CD4-positive, alpha-beta T cell (primary cell): ENCODE measurements around the gene ZNF541. TPM values are rescaled to one million over a fixed set of nuclear protein-coding genes. Genes with fewer than 3 reads are reported as not detected.

ENCODE experiments used
- ATAC-seq: fragments of 200-7000 bp; cut with Tn5 transposase; one replicate; pipeline ENCODE4 v1.10.0; 2022; ENCODE audit warnings: mild to moderate bottlenecking; ENCODE audit not compliant: poor library complexity
- CTCF ChIA-PET: fragments of 350-600 bp; sonication (Branson Sonifier 250); formaldehyde crosslinking; loops from one replicate; lab custom pipeline; 2021; ENCODE audit warnings: antibody characterized with exemption, inconsistent platforms; lab: Charles Lee
- POLR2A ChIA-PET: fragments of 350-600 bp; sonication (Branson Sonifier 250); formaldehyde crosslinking; loops from one replicate; lab custom pipeline; 2021; ENCODE audit warnings: antibody characterized with exemption, inconsistent platforms; lab: Charles Lee
- DNase-seq, 14 experiments: peaks; one replicate each; pipeline ENCODE4 v3.0.0-alpha.2; 2013 to 2020; ENCODE audit warnings: mixed read lengths in 2 of 14
- H3K27ac ChIP-seq, 2 donors: one replicate each; pipeline versions ENCODE4 v1.5.1 to v1.7.0; 2013; ENCODE audit warnings: low read length in 2 of 2, low read depth in 1 of 2, mild to moderate bottlenecking in 1 of 2
- H3K27me3 ChIP-seq, 2 experiments: 1 replicate in 1 of 2; 2 replicates in 1 of 2; pipeline versions ENCODE4 v1.6.1 to v1.7.0; 2013; ENCODE audit warnings: low read length in 2 of 2, control low read depth in 1 of 2, mild to moderate bottlenecking in 1 of 2, moderate library complexity in 1 of 2; ENCODE audit not compliant: insufficient read depth in 2 of 2, control insufficient read depth in 1 of 2
- H3K36me3 ChIP-seq: one replicate; pipeline ENCODE4 v1.6.1; 2013; ENCODE audit warnings: low read length, control low read depth; ENCODE audit not compliant: insufficient read depth
- H3K4me1 ChIP-seq: one replicate; pipeline ENCODE4 v1.6.1; 2013; ENCODE audit warnings: low read length, control low read depth; ENCODE audit not compliant: insufficient read depth
- H3K4me3 ChIP-seq: one replicate; pipeline ENCODE4 v1.5.1; 2013; ENCODE audit warnings: mild to moderate bottlenecking, low read length, moderate library complexity
- H3K9me3 ChIP-seq, 2 experiments: 1 replicate in 1 of 2; 2 replicates in 1 of 2; pipeline versions ENCODE4 v1.6.1 to v1.7.0; 2013; ENCODE audit warnings: low read length in 2 of 2, mild to moderate bottlenecking in 2 of 2, control low read depth in 1 of 2, moderate library complexity in 1 of 2; ENCODE audit not compliant: control insufficient read depth in 1 of 2, insufficient read depth in 1 of 2
- H3K27ac Mint-ChIP-seq: one replicate; pipeline ENCODE4 v1.8.0; 2020; ENCODE audit warnings: mixed read lengths
- H3K27me3 Mint-ChIP-seq: one replicate; pipeline ENCODE4 v1.8.0; 2021; ENCODE audit warnings: mixed read lengths
- H3K36me3 Mint-ChIP-seq: one replicate; pipeline ENCODE4 v1.8.0; 2021; ENCODE audit warnings: low read depth, mixed read lengths
- H3K4me1 Mint-ChIP-seq: one replicate; pipeline ENCODE4 v1.8.0; 2021; ENCODE audit warnings: low read depth, mixed read lengths
- H3K4me3 Mint-ChIP-seq: one replicate; pipeline ENCODE4 v1.8.0; 2020; ENCODE audit warnings: mild to moderate bottlenecking, mixed read lengths
- H3K9me3 Mint-ChIP-seq: one replicate; pipeline ENCODE4 v1.8.0; 2020; ENCODE audit warnings: mixed read lengths
- CTCF ChIP-seq: fragments of 200-600 bp; IDR thresholded peaks from one replicate; pipeline ENCODE4 v1.8.0; 2022; ENCODE audit warnings: antibody characterized with exemption, mild to moderate bottlenecking
- intact Hi-C, 2 experiments: fragments of 100-400 bp; cut with DNase I in 1 of 2; cut with micrococcal nuclease in 1 of 2; formaldehyde crosslinking; loops; one replicate each; pipeline versions ENCODE4 v1.15.1 to v1.9.0; 2023 to 2025; cut with DNase I, micrococcal nuclease
- polyA plus RNA-seq, 2 donors: library from polyadenylated mRNA; unstranded; fragments of 120-200 nt; gene quantifications; one replicate each; pipeline ENCODE4 v1.2.1, GENCODE V29; 2013
- total RNA-seq, 174 experiments: library from RNA in 2 of 174; stranded (reverse) in 2 of 174; gene quantifications; one replicate each; pipeline ENCODE4 v1.2.3 and lab custom pipeline; 2021 to 2026

The ZNF541 gene
- total RNA-seq (under 1 TPM; 0.81 to 0.88 TPM), total RNA-seq (lab: John Stamatoyannopoulos, UW) (0.03 to 4.2 (median 0.90) reads per million in 172 experiments)
- 0.54 TPM for polyA plus RNA-seq (2013, experiment 1 of 2)
- 0.67 TPM for polyA plus RNA-seq (2013, experiment 2 of 2)

DNA sequence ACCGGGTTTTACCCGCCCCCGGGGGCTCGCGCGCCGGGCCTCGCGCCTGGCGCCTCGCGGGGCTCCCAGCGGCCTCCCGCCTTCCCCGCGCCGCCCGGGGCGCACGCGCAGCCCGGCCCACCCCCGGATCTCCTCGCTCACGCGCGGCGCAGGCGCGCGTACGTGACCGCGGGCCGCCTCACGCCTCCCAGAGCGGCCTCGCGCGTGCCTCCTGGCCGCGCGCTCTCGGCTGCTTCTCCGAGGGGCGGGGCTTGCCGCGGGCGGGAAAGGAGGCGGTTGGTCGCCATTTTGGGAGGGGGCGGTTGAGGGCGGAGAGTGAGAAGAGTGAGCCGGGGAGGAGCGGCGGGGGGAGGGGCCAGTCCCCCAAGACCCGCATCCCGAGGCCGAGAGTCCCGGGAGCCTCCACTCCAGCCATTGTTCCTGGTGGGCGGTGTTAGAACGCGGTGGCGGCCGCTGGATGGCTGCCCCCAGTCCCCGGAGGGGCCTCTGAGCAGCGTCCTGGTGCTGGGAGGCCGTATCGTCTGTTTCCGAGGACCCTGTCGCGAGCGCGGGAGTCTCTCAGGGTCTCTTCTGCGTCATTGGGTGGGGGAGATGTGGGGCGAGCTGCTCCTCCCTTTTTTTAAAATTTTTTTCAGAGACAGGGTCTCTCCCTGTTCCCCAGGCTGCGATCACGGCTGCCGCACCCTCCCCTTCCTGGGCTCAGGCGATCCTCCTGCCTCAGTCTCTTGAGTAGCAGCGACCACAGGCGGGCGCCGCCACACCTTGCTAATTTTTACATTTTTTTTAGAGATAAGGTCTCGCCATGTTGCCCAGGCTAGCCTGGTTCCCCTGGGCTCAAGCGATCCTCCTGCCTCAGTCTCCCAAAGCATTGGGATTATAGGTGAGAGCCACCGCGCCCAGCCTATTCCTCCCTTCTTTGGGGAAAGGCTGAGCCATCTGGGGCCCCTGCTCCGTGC lies at the start of gene ZNF541:
ZNF541 (minus strand) TSS at position 78 of the 956 bp plus-strand sequence. CDS start 17,292 bp downstream, outside the sequence.
- TF ChIP-seq CTCF, result no peak
- Mint-ChIP-seq H3K27ac (peak within 1 kb of the TSS; percentile 15), H3K9me3 (no peaks in the 10 kb centered on the region), H3K36me3 (no peaks in the 10 kb centered on the region), H3K27me3 (no peaks in the 10 kb centered on the region), H3K4me1 (peaks cover 42% of the 10 kb centered on the region), H3K4me3 (peak within 1 kb of the TSS; percentile 76)
- intact Hi-C loops, result loop anchor here (1.0 to 2.0 kb wide), 4 partner anchors 27 to 59 kb away; partner anchors contain the start of genes NAPA (in 2 of the 2) and BICRA (in 1 of the 2)
- ATAC-seq (peak; percentile 88), DNase-seq (peak; percentile 80 to 96 (median 88))
- H3K36me3 ChIP-seq, result no peaks in the 10 kb centered on the region
- peak within 1 kb of the TSS; percentile 63 for H3K4me3 ChIP-seq
- POLR2A ChIA-PET, result interaction anchor here (0.7 to 1.8 kb wide), 3 partner anchors 27 to 37 kb away, joined by 3 to 10 read pairs (median 7); partner anchors contain the start of gene BICRA
- peak within 1 kb of the TSS in 1 of 2 donors; percentile 34 for H3K27ac ChIP-seq
- peaks cover 48% of the 10 kb centered on the region for H3K4me1 ChIP-seq
- peaks cover 0 to 6% of the 10 kb centered on the region in 2 experiments for H3K9me3 ChIP-seq
- H3K27me3 ChIP-seq, result no peaks in the 10 kb centered on the region
- CTCF ChIA-PET, result no interaction called here

GRCh38 chr19:47619763-47620162 lies 46.8 kb upstream of the ZNF541 start:
- H3K9me3 ChIP-seq, result no peaks in the 10 kb centered on the region
- Mint-ChIP-seq H3K27me3 (no peaks in the 10 kb centered on the region), H3K4me3 (no peak overlapping the region), H3K4me1 (peaks cover 50% of the 10 kb centered on the region), H3K36me3 (peaks cover 26% of the 10 kb centered on the region), H3K27ac (no peak overlapping the region), H3K9me3 (no peaks in the 10 kb centered on the region)
- no peak for TF ChIP-seq CTCF
- DNase-seq (no peak), ATAC-seq (no peak)
- H3K4me3 ChIP-seq, result no peak overlapping the region
- peaks cover 17% of the 10 kb centered on the region for H3K36me3 ChIP-seq
- no peaks in the 10 kb centered on the region for H3K27me3 ChIP-seq
- peaks cover 50% of the 10 kb centered on the region for H3K4me1 ChIP-seq
- CTCF ChIA-PET, result interaction anchor here (1.1 kb wide), 1 partner anchor 104 kb away, joined by 3 read pairs; the partner anchor contains the start of gene NAPA
- H3K27ac ChIP-seq, result no peak overlapping the region
- POLR2A ChIA-PET, result interaction anchor here (0.7 kb wide), 1 partner anchor 167 kb away, joined by 4 read pairs; no protein-coding TSS in a partner anchor
- intact Hi-C loops, result no loop called here

DNA sequence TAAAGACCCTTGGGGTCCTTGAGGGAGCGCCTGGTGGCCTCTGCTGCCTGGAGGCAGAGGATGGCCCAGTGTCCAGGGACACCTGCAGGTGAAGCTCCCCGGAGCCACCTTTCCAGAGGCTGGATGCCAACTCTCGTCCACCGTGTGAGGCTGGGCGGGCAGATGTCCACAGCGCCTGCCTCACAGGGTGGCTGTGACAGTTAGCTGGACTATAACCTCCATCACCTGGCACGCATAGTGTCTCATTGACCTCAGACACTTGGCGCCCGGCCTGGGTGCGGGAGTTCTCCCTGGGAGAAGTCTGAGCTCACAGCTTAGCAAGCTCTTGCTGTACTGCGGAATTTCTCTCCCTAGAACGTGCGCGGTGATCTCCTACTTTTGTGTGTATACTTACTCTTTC lies 45.8 kb upstream of the ZNF541 start:
- Histone ChIP-seq H3K9me3 (no peaks in the 10 kb centered on the region), H3K36me3 (peaks cover 21% of the 10 kb centered on the region), H3K4me3 (no peak overlapping the region), H3K27ac (no peak overlapping the region), H3K4me1 (peaks cover 48% of the 10 kb centered on the region), H3K27me3 (no peaks in the 10 kb centered on the region)
- H3K27ac Mint-ChIP-seq, result no peak overlapping the region
- no peak for DNase-seq
- peaks cover 47% of the 10 kb centered on the region for H3K4me1 Mint-ChIP-seq
- no peak overlapping the region for H3K4me3 Mint-ChIP-seq
- no peak for TF ChIP-seq CTCF
- H3K27me3 Mint-ChIP-seq, result no peaks in the 10 kb centered on the region
- ChIA-PET POLR2A (interaction anchor here (1.0 kb wide), 1 partner anchor 9 kb away, joined by 3 read pairs; no protein-coding TSS in a partner anchor), CTCF (interaction anchor here (1.2 kb wide), 1 partner anchor 22 kb away, joined by 3 read pairs; no protein-coding TSS in a partner anchor)
- no peaks in the 10 kb centered on the region for H3K9me3 Mint-ChIP-seq
- intact Hi-C loops, result no loop called here
- peaks cover 27% of the 10 kb centered on the region for H3K36me3 Mint-ChIP-seq
- ATAC-seq, result no peak
